GM23338 (cell line): Measurements from ENCODE around the gene PERM1. TPM values are rescaled to one million over a fixed set of nuclear protein-coding genes. Genes with fewer than 3 reads are reported as not detected.

Source experiments
- ATAC-seq: fragments of 200-7000 bp; cut with Tn5 transposase; 3 replicates; pipeline ENCODE4 v1.9.1; 2020
- DNase-seq: peaks from one replicate; pipeline ENCODE4 v3.0.0-alpha.2; 2015; ENCODE audit warnings: low spot score
- H2AFZ ChIP-seq: fragments of 200-600 bp; sonication (generic); 2 replicates; pipeline ENCODE4 v1.8.0; 2016; ENCODE audit warnings: antibody characterized with exemption, mild to moderate bottlenecking, moderate library complexity
- H3F3A ChIP-seq: fragments of 200-600 bp; sonication (generic); replicated peaks from 2 replicates; pipeline ENCODE4 v1.8.0; 2017; ENCODE audit warnings: antibody characterized with exemption, mixed run types, low read depth
- H3K27ac ChIP-seq: fragments of 200-600 bp; sonication (generic); 2 replicates; pipeline ENCODE4 v1.6.1; 2016; ENCODE audit warnings: low read depth
- H3K27me3 ChIP-seq: fragments of 200-600 bp; sonication (generic); 2 replicates; pipeline ENCODE4 v1.8.0; 2016; ENCODE audit warnings: mild to moderate bottlenecking, mixed run types, moderate library complexity; ENCODE audit not compliant: insufficient read depth
- H3K36me3 ChIP-seq: fragments of 200-600 bp; sonication (generic); 2 replicates; pipeline ENCODE4 v1.8.0; 2016; ENCODE audit warnings: mild to moderate bottlenecking; ENCODE audit not compliant: insufficient read depth
- H3K4me1 ChIP-seq: fragments of 200-600 bp; sonication (generic); 2 replicates; pipeline ENCODE4 v1.8.0; 2016; ENCODE audit warnings: mild to moderate bottlenecking, moderate library complexity; ENCODE audit not compliant: insufficient read depth
- H3K4me2 ChIP-seq: fragments of 200-600 bp; sonication (generic); 2 replicates; pipeline ENCODE4 v1.7.1; 2017; ENCODE audit warnings: mixed run types
- H3K4me3 ChIP-seq: fragments of 200-600 bp; sonication (generic); 2 replicates; pipeline ENCODE4 v1.6.1; 2016; ENCODE audit warnings: mixed run types
- H3K79me2 ChIP-seq: fragments of 200-600 bp; sonication (generic); replicated peaks from 2 replicates; pipeline ENCODE4 v1.8.0; 2017; ENCODE audit warnings: mild to moderate bottlenecking; ENCODE audit not compliant: insufficient read depth
- H3K9me2 ChIP-seq: fragments of 200-600 bp; sonication (generic); 2 replicates; pipeline ENCODE4 v1.8.0; 2017; ENCODE audit not compliant: insufficient read depth
- H4K20me1 ChIP-seq: fragments of 200-600 bp; sonication (generic); replicated peaks from 2 replicates; pipeline ENCODE4 v1.8.0; 2017; ENCODE audit warnings: mild to moderate bottlenecking; ENCODE audit not compliant: insufficient read depth
- H3K27ac Mint-ChIP-seq: 2 replicates; pipeline ENCODE4 v1.8.0; 2020; ENCODE audit warnings: inconsistent platforms, mild to moderate bottlenecking, moderate library complexity, mixed read lengths
- H3K27me3 Mint-ChIP-seq: 3 replicates; pipeline ENCODE4 v1.8.0; 2022; ENCODE audit warnings: low read depth, mild to moderate bottlenecking, moderate library complexity, mixed read lengths, inconsistent platforms; ENCODE audit not compliant: insufficient read depth, poor library complexity
- H3K36me3 Mint-ChIP-seq: 3 replicates; pipeline ENCODE4 v1.8.0; 2021; ENCODE audit warnings: low read depth, mild to moderate bottlenecking, inconsistent platforms, moderate library complexity, mixed read lengths
- H3K4me1 Mint-ChIP-seq: 3 replicates; pipeline ENCODE4 v1.8.0; 2020; ENCODE audit warnings: mild to moderate bottlenecking, inconsistent platforms, mixed read lengths
- H3K4me3 Mint-ChIP-seq: 3 replicates; pipeline ENCODE4 v1.8.0; 2021; ENCODE audit warnings: moderate library complexity, mild to moderate bottlenecking, inconsistent platforms, mixed read lengths
- H3K9me3 Mint-ChIP-seq: 3 replicates; pipeline ENCODE4 v1.8.0; 2020; ENCODE audit warnings: moderate library complexity, mild to moderate bottlenecking, inconsistent platforms, mixed read lengths
- CREB1 ChIP-seq: fragments of 250-450 bp; sonication (Bioruptor Pico); IDR thresholded peaks from 2 replicates; pipeline ENCODE4 v1.5.0; 2020; ENCODE audit warnings: low read depth, mild to moderate bottlenecking, moderate library complexity
- CTCF ChIP-seq, 2 experiments: fragments of 200-600 bp in 1 of 2; sonication (generic) in 1 of 2; conservative IDR thresholded peaks; 2 replicates each; pipeline versions ENCODE4 v1.5.1 to v1.6.1; 2016 to 2017; ENCODE audit warnings: antibody characterized with exemption in 2 of 2, low read depth in 2 of 2, mild to moderate bottlenecking in 2 of 2, moderate library complexity in 1 of 2
- ETS1 ChIP-seq: IDR thresholded peaks from 2 replicates; pipeline ENCODE4 v1.6.1; 2016; ENCODE audit warnings: antibody characterized with exemption
- EZH2 ChIP-seq: fragments of 200-600 bp; sonication (generic); IDR thresholded peaks from one replicate; pipeline ENCODE4 v1.8.0; 2017; ENCODE audit warnings: antibody characterized with exemption, mild to moderate bottlenecking, low read depth; ENCODE audit not compliant: unreplicated experiment
- EZH2phosphoT487 ChIP-seq: fragments of 200-600 bp; sonication (generic); IDR thresholded peaks from one replicate; pipeline ENCODE4 v1.8.1; 2018; ENCODE audit warnings: antibody characterized with exemption; ENCODE audit not compliant: unreplicated experiment
- NANOG ChIP-seq: IDR thresholded peaks from 2 replicates; pipeline ENCODE4 v1.6.1; 2016; ENCODE audit warnings: antibody characterized with exemption, borderline replicate concordance
- POLR2AphosphoS5 ChIP-seq: IDR thresholded peaks from 2 replicates; pipeline ENCODE4 v1.6.1; 2016; ENCODE audit warnings: antibody characterized with exemption, low read depth
- REST ChIP-seq: IDR thresholded peaks from one replicate; pipeline ENCODE4 v1.6.1; 2018; ENCODE audit warnings: antibody characterized with exemption; ENCODE audit not compliant: unreplicated experiment
- STAT1 ChIP-seq: IDR thresholded peaks from one replicate; pipeline ENCODE4 v1.6.1; 2016; ENCODE audit warnings: antibody characterized with exemption; ENCODE audit not compliant: unreplicated experiment
- ZNF114 ChIP-seq: fragments of 250-450 bp; sonication (Bioruptor Pico); IDR thresholded peaks from 2 replicates; pipeline ENCODE4 v1.5.0; 2020; ENCODE audit warnings: mild to moderate bottlenecking, moderate library complexity
- ZNF331 ChIP-seq: fragments of 250-450 bp; sonication (Bioruptor Pico); IDR thresholded peaks from 2 replicates; pipeline ENCODE4 v1.5.0; 2020; ENCODE audit warnings: low read depth, mild to moderate bottlenecking, moderate library complexity
- ZNF462 ChIP-seq: fragments of 250-450 bp; sonication (Bioruptor Pico); IDR thresholded peaks from 2 replicates; pipeline ENCODE4 v1.5.0; 2020; ENCODE audit warnings: mild to moderate bottlenecking, moderate library complexity
- polyA plus RNA-seq: library from polyadenylated mRNA; unstranded; fragments of >200 nt; fragmentation: Nextera tagmentation; extraction: Ambion mirVana; gene quantifications from 2 replicates; pipeline ENCODE4 v1.2.1, GENCODE V29; 2016
- total RNA-seq: library from RNA; depleted of rRNA; stranded (reverse); fragments of >200 nt; shearing (Covaris generic); gene quantifications from 2 replicates; pipeline ENCODE4 v1.2.3, GENCODE V29; 2014

Gene PERM1
- total and polyA plus RNA-seq, 2 experiments from 2014 or later: 1.1 TPM; not detected in 1

- Mint-ChIP-seq H3K4me3 (no peak overlapping the region), H3K9me3 (peaks cover 5% of the 10 kb centered on the region), H3K27me3 (peaks cover 47% of the 10 kb centered on the region), H3K27ac (no peak overlapping the region), H3K4me1 (no peaks in the 10 kb centered on the region; the same call in 2 of the 3 replicates), H3K36me3 (peaks cover 5% of the 10 kb centered on the region)
- ATAC-seq (no peak), DNase-seq (no peak)
- Histone ChIP-seq H4K20me1 (no peaks in the 10 kb centered on the region), H3F3A (no peaks in the 10 kb centered on the region), H3K4me2 (no peak overlapping the region), H3K27ac (no peak overlapping the region), H2AFZ (no peak overlapping the region), H3K4me1 (no peaks in the 10 kb centered on the region), H3K27me3 (peaks cover 40% of the 10 kb centered on the region), H3K79me2 (no peaks in the 10 kb centered on the region), H3K9me2 (no peaks in the 10 kb centered on the region), H3K36me3 (no peaks in the 10 kb centered on the region), H3K4me3 (no peak overlapping the region)
- TF ChIP-seq STAT1 (no peak), EZH2phosphoT487 (no peak), CTCF (conservative IDR thresholded peaks at IDR 0.05; ENCODE audit: low read depth in 2 of 2) (no peak), ZNF114 (no peak), NANOG (no peak), ZNF331 (no peak), ZNF462 (no peak), EZH2 (no peak), CREB1 (CRISPR knock-in tag) (no peak), REST (no peak), ETS1 (no peak), POLR2AphosphoS5 (no peak)
Measured at GRCh38 chr1:982765-983436, 1.0 kb upstream of the PERM1 start.
